GM12874 (cell line): ENCODE data around the gene OLIG3.

Source experiments
- CTCF ChIP-seq: IDR thresholded peaks from 2 replicates; pipeline ENCODE4 v1.5.1; 2011; ENCODE audit warnings: low read depth, mild to moderate bottlenecking, control low read depth, low read length, moderate library complexity; ENCODE audit not compliant: insufficient read depth

The OLIG3 gene

GRCh38 chr6:137522831-137523230 lies 28.6 kb upstream of the OLIG3 start:
- TF ChIP-seq CTCF: no peak

- no peak for TF ChIP-seq CTCF
These were observed 28.1 kb upstream of the OLIG3 start for GRCh38 chr6:137522198-137522798.

GRCh38 chr6:137520520-137520919 lies 26.3 kb upstream of the OLIG3 start:
- TF ChIP-seq CTCF: no peak

GRCh38 chr6:137519629-137520176 lies 25.5 kb upstream of the OLIG3 start:
- no peak for TF ChIP-seq CTCF

- no peak for TF ChIP-seq CTCF
These were observed 24.3 kb upstream of the OLIG3 start for GRCh38 chr6:137518386-137518983.

- no peak for TF ChIP-seq CTCF
These were observed 20.2 kb upstream of the OLIG3 start for GRCh38 chr6:137514418-137514817.

GRCh38 chr6:137512757-137513605 lies 18.8 kb upstream of the OLIG3 start:
- TF ChIP-seq CTCF: no peak
